Measurements from ENCODE around the gene DOCK2. TPM values are rescaled to one million over a fixed set of nuclear protein-coding genes. Genes with fewer than 3 reads are reported as not detected.

Gene DOCK2
- total RNA-seq, 1 experiment from 2014 or later, result 2.2 TPM

DNA sequence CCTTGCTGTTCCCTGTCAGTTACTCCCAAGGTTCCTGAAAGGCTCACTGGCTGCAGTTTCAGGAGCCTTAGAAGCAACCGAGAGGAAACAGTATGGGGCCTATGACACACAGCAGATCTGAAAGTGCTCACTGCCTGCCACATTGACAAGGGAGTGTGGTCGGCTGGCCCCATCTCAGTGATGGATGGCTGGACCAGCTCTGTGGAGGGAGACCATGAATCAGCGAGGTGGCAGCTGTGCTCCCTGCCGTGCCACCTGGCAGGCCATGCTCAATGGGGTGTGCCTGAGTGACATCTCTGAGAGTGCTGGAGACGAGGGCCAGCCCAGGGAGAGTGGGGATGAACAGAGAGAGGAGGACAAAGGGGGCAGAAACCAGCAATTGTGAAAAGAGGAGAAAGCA lies 49.1 kb downstream of the DOCK2 start:
- no TSS peak for BruUV-seq (replicated peaks)
- no peaks in the 10 kb centered on the region for H3K4me1 ChIP-seq (ENCODE audit: insufficient read depth, low read length, poor library complexity, severe bottlenecking)
- no peaks in the 10 kb centered on the region for H3K9me3 ChIP-seq (ENCODE audit: low read depth, low read length, poor library complexity, severe bottlenecking)
- H3K4me3 ChIP-seq (ENCODE audit: low read depth, low read length, poor library complexity, severe bottlenecking), result no peak overlapping the region
- DNase-seq (ENCODE audit: low spot score), result no peak
- no peaks in the 10 kb centered on the region for H3K36me3 ChIP-seq (ENCODE audit: insufficient read depth, low read length, poor library complexity, severe bottlenecking)
- no peak overlapping the region for H3K27ac ChIP-seq (ENCODE audit: low read depth, low read length, poor library complexity, severe bottlenecking)
- CTCF ChIA-PET, result no interaction called here
- intact Hi-C loops (cut with micrococcal nuclease; ENCODE audit: unreplicated experiment), result no loop called here
- POLR2A ChIA-PET (ENCODE audit: low non-redundant PET), result no interaction called here
- no peak for TF ChIP-seq EZH2 (IDR thresholded peaks at IDR 0.05; ENCODE audit: borderline replicate concordance, low read depth, low read length, poor library complexity, severe bottlenecking)
- TF ChIP-seq, protein P1, sequence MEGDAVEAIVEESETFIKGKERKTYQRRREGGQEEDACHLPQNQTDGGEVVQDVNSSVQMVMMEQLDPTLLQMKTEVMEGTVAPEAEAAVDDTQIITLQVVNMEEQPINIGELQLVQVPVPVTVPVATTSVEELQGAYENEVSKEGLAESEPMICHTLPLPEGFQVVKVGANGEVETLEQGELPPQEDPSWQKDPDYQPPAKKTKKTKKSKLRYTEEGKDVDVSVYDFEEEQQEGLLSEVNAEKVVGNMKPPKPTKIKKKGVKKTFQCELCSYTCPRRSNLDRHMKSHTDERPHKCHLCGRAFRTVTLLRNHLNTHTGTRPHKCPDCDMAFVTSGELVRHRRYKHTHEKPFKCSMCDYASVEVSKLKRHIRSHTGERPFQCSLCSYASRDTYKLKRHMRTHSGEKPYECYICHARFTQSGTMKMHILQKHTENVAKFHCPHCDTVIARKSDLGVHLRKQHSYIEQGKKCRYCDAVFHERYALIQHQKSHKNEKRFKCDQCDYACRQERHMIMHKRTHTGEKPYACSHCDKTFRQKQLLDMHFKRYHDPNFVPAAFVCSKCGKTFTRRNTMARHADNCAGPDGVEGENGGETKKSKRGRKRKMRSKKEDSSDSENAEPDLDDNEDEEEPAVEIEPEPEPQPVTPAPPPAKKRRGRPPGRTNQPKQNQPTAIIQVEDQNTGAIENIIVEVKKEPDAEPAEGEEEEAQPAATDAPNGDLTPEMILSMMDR (conservative IDR thresholded peaks at IDR 0.05; ENCODE audit: low read depth, low read length), result no peak
- H3K27me3 ChIP-seq (replicated peaks; ENCODE audit: insufficient read depth, low read depth, low read length, poor library complexity), result no peaks in the 10 kb centered on the region

DNA sequence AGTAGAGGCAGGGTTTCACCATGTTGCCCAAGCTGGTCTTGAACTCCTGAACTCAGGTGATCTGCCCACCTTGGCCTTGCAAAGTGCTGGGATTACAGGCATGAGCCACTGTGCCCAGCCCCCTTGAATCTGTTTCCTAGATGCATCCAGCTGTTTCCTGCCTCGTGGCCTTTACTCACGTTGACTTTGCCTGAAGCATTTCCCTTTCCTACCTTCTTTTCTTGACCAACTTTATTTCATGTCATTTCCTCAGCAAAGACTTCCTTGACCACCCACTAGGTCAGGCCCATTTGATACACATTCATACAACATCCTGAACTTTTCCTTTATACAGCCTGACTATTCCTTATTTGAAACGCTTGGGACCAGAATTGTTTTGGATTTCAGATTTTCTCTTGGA lies 51.0 kb downstream of the DOCK2 start:
- Histone ChIP-seq H3K9me3 (ENCODE audit: low read depth, low read length, poor library complexity, severe bottlenecking) (no peaks in the 10 kb centered on the region), H3K36me3 (ENCODE audit: insufficient read depth, low read length, poor library complexity, severe bottlenecking) (no peaks in the 10 kb centered on the region), H3K27me3 (replicated peaks; ENCODE audit: insufficient read depth, low read depth, low read length, poor library complexity) (no peaks in the 10 kb centered on the region), H3K27ac (ENCODE audit: low read depth, low read length, poor library complexity, severe bottlenecking) (no peak overlapping the region), H3K4me1 (ENCODE audit: insufficient read depth, low read length, poor library complexity, severe bottlenecking) (no peaks in the 10 kb centered on the region), H3K4me3 (ENCODE audit: low read depth, low read length, poor library complexity, severe bottlenecking) (no peak overlapping the region)
- DNase-seq (ENCODE audit: low spot score), result no peak
- ChIA-PET POLR2A (ENCODE audit: low non-redundant PET) (no interaction called here), CTCF (no interaction called here)
- no peak for TF ChIP-seq EZH2 (IDR thresholded peaks at IDR 0.05; ENCODE audit: borderline replicate concordance, low read depth, low read length, poor library complexity, severe bottlenecking)
- TF ChIP-seq, protein P1 (conservative IDR thresholded peaks at IDR 0.05; ENCODE audit: low read depth, low read length), result no peak
- intact Hi-C loops (cut with micrococcal nuclease; ENCODE audit: unreplicated experiment), result no loop called here
- no TSS peak for BruUV-seq (replicated peaks)

DNA sequence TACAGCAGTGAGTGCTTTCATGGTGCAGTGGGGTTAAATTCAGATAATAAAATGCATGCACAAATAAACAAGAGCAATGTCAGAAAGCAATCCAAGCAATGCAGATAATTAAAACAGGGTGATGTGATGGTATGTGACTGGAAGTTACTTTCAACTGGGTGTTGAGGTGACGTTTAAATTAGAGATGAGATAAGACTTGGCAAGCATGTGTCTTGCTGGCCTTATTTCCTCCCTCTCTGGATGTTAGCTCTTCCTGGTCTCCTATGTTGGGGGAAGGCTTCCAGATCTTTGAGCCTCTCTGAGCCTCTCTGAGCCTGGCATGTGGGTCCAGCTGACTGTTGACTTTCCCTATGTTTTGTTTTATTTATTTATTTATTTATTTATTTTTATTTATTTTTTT lies 54.4 kb downstream of the DOCK2 start:
- no TSS peak for BruUV-seq (replicated peaks)
- intact Hi-C loops (cut with micrococcal nuclease; ENCODE audit: unreplicated experiment), result no loop called here
- no peaks in the 10 kb centered on the region for H3K9me3 ChIP-seq (ENCODE audit: low read depth, low read length, poor library complexity, severe bottlenecking)
- H3K4me1 ChIP-seq (ENCODE audit: insufficient read depth, low read length, poor library complexity, severe bottlenecking), result peaks cover 8% of the 10 kb centered on the region
- H3K27ac ChIP-seq (ENCODE audit: low read depth, low read length, poor library complexity, severe bottlenecking), result no peak overlapping the region
- ChIA-PET CTCF (interaction anchor here (0.6 kb wide), 1 partner anchor 289 kb away, joined by 3 read pairs; the partner anchor contains the start of gene INSYN2B), POLR2A (ENCODE audit: low non-redundant PET) (no interaction called here)
- no peaks in the 10 kb centered on the region for H3K36me3 ChIP-seq (ENCODE audit: insufficient read depth, low read length, poor library complexity, severe bottlenecking)
- no peak for DNase-seq (ENCODE audit: low spot score)
- H3K4me3 ChIP-seq (ENCODE audit: low read depth, low read length, poor library complexity, severe bottlenecking), result no peak overlapping the region
- H3K27me3 ChIP-seq (replicated peaks; ENCODE audit: insufficient read depth, low read depth, low read length, poor library complexity), result no peaks in the 10 kb centered on the region
- no peak for TF ChIP-seq EZH2 (IDR thresholded peaks at IDR 0.05; ENCODE audit: borderline replicate concordance, low read depth, low read length, poor library complexity, severe bottlenecking)
- TF ChIP-seq, protein P1 (conservative IDR thresholded peaks at IDR 0.05; ENCODE audit: low read depth, low read length), result no peak

Data from A673 (cell line).